NCI-H1436 treated with DMSO at 0.1 percent for 48 hours (cell line): ENCODE results near the gene TMED1.

Experiments used
- DNase-seq: peaks from one replicate; lab custom pipeline; 2025; lab: John Stamatoyannopoulos, UW

Gene TMED1

GRCh38 chr19:10809651-10810285, 26.2 kb downstream of the TMED1 start:
- DNase-seq: no peak

DNA sequence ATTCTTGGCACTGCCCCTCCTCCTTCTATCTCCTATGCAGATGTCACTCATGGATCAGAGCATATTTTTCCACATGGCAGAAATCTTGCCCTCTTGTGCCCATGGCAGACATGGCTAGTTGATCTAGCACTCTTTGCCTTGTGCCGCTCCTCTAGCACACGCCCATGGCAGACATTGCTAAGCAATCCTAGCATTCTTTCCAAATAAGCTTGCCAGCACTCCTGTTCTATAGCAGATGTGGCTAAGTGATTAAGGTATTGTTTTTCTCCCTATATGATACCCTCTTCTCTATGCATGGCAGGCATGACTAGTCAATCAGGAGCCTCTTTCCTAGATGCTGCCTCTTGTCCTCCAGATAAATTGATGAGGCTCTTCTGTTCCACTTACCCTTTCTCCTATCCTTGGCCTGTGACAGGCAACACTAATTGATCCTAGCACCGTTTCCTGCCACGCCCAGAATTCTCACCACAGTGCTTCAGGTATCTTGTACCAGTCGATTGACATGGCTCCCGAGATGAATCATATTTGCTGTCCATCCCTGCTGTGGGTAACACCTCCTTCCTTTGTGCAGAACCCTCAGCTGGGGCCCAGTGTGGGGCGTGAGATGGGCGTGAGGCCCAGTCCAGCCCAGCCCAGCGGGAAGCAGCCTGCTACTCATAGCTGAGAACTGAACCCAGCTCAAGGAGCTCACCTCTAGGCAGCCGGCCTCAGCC, 26.9 kb downstream of the TMED1 start:
- no peak for DNase-seq

- no peak for DNase-seq
These were observed 30.2 kb downstream of the TMED1 start for GRCh38 chr19:10805758-10806247.

DNA sequence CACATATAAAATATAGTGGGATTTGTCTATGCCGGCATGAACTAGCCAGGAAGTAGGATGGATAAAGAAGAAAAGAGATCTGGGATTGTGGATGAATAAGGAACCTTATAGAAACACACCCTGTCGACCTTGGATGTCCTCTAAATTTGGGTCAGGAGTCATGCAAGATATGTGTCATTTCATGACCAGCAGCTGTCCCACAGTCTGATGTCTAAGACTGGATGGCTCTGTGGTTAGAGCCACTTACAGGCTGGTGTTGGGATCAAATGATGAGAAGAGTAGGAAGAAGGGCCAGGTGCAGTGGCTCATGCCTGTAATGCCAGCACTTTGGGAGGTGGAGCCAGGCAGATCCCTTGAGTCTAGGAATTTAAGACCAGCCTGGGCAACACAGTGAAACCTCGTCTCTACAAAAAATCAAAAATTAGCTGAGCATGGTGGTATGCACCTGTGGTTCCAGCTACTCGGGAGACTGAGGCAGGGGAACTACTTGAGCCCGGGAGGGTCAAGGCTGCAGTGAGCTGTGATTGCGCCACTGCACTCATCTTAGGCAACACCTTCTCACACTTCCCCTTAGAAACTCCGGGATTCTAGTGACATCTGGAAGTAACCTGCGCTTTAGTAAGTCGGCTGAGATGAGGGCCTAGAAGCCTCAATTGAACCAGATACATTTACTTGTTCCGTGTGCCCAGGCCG, 30.8 kb downstream of the TMED1 start:
- no peak for DNase-seq

- DNase-seq: no peak
These were observed 32.8 kb downstream of the TMED1 start for GRCh38 chr19:10803252-10803651.

- DNase-seq: no peak
These were observed 33.5 kb downstream of the TMED1 start for GRCh38 chr19:10802479-10802878.

DNA sequence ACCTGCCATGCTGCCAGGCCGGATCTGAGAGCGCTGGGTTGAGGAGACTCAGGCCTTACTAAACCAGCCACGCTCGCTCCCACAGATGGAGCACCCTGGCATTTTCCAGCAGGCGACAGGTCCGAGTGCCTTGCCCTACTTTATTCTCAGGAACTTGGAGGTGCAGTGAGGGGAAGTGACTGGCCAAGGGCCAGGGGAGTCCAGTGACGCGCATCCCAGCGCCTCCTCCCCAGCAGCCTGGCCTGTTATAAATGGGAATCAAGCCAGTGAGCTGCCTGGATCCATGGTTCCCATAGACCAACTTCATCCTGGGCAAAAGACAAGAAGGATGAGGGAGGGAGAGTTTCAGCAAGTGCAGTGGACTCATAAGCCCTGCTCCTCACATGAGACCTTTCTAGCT, 35.5 kb downstream of the TMED1 start:
- DNase-seq: no peak

DNA sequence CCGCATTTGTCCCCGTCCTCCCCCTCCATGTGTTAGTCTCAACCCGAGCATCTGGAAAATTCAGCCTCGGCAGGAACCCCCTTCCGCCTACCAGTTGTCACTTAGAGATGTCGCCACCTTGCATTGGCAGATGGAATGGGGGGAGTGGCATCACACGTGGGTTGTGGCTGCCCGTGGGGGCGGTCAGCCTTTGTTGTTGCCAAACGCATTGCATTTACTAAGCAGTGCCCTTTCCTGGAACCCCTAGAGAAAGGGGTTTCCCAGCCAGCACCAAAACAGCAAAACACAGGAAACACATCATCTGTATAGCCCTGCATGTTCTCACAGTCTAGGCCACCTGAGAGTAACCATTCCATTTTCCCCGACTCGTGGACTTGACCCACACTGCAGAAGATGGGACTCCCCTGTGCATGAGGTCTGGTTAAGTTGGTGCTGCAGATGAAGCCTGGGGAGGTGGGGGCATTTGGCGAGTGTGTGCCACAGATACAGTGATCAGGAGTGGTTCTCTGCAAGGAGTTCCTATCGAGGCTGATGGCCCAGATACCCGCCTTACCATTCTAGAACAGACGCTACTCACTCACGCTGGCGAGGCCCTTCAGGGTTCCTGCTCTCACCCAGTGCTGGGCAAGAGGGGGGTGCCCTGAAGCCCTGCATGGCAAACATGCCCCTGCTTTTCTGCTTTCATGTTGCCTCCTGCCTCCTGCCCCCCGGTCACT, 38.3 kb downstream of the TMED1 start:
- DNase-seq: no peak

DNA sequence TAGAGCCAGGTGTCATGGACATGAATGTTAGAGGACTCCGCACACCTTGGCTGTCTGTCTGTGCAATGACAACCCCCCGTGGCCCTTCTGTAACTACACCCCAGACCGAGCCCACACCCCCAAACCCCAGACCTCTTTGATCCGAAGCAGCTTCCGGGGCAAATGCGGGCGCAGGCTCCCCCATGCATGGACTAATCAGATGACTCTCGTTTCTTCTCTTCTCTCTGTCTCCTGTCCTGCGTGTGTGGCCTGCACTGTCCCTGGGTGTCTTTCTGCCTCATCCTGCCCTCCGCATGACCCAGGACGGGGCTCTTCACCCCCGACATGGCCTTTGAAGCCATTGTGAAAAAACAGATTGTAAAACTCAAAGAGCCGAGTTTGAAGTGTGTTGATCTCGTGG, 38.9 kb downstream of the TMED1 start:
- no peak for DNase-seq

DNA sequence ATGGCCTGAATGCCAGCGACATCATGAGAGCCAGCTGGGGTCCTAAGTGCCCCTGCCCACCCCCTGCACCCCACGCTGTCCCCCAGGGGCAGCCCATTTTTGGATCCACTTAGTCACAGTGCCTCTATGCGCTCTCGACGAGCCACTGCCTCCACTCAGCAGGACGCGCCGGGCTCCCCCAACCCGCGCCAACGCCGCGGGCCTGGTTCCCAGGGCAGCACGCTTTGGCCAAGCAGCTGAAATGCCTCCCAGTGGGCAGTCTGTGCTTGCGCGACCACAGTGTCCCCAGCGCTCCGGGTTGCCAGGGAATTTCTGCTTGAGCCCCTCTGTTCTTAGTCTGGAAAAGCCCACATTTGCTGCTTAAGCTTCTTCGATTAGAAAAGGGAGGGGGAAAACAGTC, 39.4 kb downstream of the TMED1 start:
- DNase-seq: no peak

- no peak for DNase-seq
These were observed 46.1 kb downstream of the TMED1 start for GRCh38 chr19:10789866-10790265.

- no peak for DNase-seq
These were observed 47.9 kb downstream of the TMED1 start for GRCh38 chr19:10788146-10788545.

DNA sequence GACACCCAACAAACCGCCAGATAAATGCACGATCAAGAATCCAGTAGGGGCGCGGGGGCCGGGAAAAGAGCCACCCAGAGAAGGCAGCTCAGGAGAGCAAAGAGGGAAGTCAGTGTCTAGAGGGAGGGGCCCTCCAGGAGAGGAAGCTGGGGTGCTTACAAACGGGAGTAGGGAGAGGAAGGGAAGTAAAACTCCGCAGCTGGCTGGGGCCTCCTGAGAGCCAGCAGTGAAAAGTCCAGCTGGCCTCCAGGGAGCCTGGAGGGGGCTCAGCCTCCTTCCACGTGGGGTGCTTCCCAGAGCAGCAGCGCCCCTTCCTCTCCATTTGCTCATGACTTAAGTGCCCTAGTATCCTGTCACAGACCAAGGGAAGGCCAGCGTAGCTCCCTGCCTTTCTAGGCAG, 51.8 kb downstream of the TMED1 start:
- no peak for DNase-seq

DNA sequence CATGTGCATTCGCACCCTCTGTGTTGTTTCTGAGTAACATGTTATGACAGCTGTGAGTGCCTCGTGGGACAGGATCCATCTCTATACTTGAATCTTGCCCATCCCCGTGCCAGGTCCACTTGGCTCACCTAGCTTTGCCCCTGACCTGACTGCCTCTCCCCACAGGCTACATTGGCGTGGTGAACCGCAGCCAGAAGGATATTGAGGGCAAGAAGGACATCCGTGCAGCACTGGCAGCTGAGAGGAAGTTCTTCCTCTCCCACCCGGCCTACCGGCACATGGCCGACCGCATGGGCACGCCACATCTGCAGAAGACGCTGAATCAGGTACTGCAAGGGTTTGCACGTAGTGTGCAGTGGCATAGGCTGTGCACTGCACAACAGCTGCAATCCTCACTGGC, 53.2 kb downstream of the TMED1 start:
- DNase-seq: no peak
